Fibroblast of lung (primary cell): ENCODE data around the gene CTXND2. TPM values are rescaled to one million over a fixed set of nuclear protein-coding genes. Genes with fewer than 3 reads are reported as not detected.
"Not testable (repeated sequence)": the region's sequence is repeated elsewhere in the genome, so short reads cannot be mapped to it uniquely, and the experiment has no call there.

Experiments
- DNase-seq, 2 donors: peaks; one replicate each; pipeline versions ENCODE4 v3.0.0 to v3.0.0-alpha.2; 2010; ENCODE audit warnings: low read depth in 2 of 2
- H2AFZ ChIP-seq: 2 replicates; pipeline ENCODE4 v1.5.1; 2012; ENCODE audit warnings: low read length, control low read depth, inconsistent platforms
- H3K27ac ChIP-seq: 2 replicates; pipeline ENCODE4 v1.5.1; 2011; ENCODE audit warnings: low read length, control low read depth; ENCODE audit not compliant: insufficient read depth
- H3K27me3 ChIP-seq: 2 replicates; pipeline ENCODE4 v1.5.1; 2011; ENCODE audit warnings: mild to moderate bottlenecking, low read length; ENCODE audit not compliant: control insufficient read depth, insufficient read depth
- H3K36me3 ChIP-seq: 2 replicates; pipeline ENCODE4 v1.5.1; 2011; ENCODE audit warnings: low read length; ENCODE audit not compliant: control insufficient read depth, insufficient read depth
- H3K4me1 ChIP-seq: 2 replicates; pipeline ENCODE4 v1.5.1; 2011; ENCODE audit warnings: low read length; ENCODE audit not compliant: control insufficient read depth, insufficient read depth; ENCODE audit errors: extremely low read depth
- H3K4me2 ChIP-seq: 2 replicates; pipeline ENCODE4 v1.5.1; 2011; ENCODE audit warnings: low read length, control low read depth; ENCODE audit not compliant: insufficient read depth; ENCODE audit errors: extremely low read depth
- H3K4me3 ChIP-seq, 4 experiments: fragments of 200-600 bp in 1 of 4; sonication (generic) in 1 of 4; replicated peaks in 1 of 4; 2 replicates each; pipeline ENCODE4 v1.5.1; 2011 to 2016; ENCODE audit warnings: low read length in 4 of 4, low read depth in 3 of 4, mild to moderate bottlenecking in 3 of 4, control low read depth in 2 of 4, inconsistent platforms in 1 of 4, mixed read lengths in 1 of 4; ENCODE audit not compliant: insufficient read depth in 1 of 4; ENCODE audit errors: control extremely low read depth in 1 of 4
- H3K79me2 ChIP-seq: 2 replicates; pipeline ENCODE4 v1.5.1; 2012; ENCODE audit warnings: mild to moderate bottlenecking, low read length, inconsistent platforms; ENCODE audit not compliant: control insufficient read depth, insufficient read depth
- H3K9ac ChIP-seq: 2 replicates; pipeline ENCODE4 v1.5.1; 2011; ENCODE audit warnings: mild to moderate bottlenecking, low read length, control low read depth; ENCODE audit not compliant: insufficient read depth
- H3K9me3 ChIP-seq: 2 replicates; pipeline ENCODE4 v1.5.1; 2012; ENCODE audit warnings: low read depth, low read length; ENCODE audit not compliant: control insufficient read depth, insufficient read depth
- H4K20me1 ChIP-seq: 2 replicates; pipeline ENCODE4 v1.5.1; 2011; ENCODE audit warnings: low read length; ENCODE audit not compliant: control insufficient read depth, insufficient read depth; ENCODE audit errors: extremely low read depth
- EZH2 ChIP-seq: IDR thresholded peaks from 2 replicates; pipeline ENCODE4 v1.5.1; 2012; ENCODE audit warnings: low read length, control low read depth, mild to moderate bottlenecking; ENCODE audit errors: missing control alignments
- polyA plus RNA-seq, 2 donors: library from polyadenylated mRNA; depleted of rRNA in 1 of 2; stranded (reverse) in 1 of 2; unstranded in 1 of 2; fragments of >200 nt; gene quantifications; 2 replicates each; pipeline ENCODE4 v1.2.1, GENCODE V29; 2011 to 2012; ENCODE audit warnings: missing spikeins in 1 of 2
- total RNA-seq: library from RNA; depleted of rRNA; stranded (reverse); fragments of >200 nt; gene quantifications from 2 replicates; pipeline ENCODE4 v1.2.1, GENCODE V29; 2014
- TF ChIP-seq, protein P1 (sequence below), 2 donors: IDR thresholded peaks in 1 of 2; conservative IDR thresholded peaks in 1 of 2; 1 replicate in 1 of 2; 2 replicates in 1 of 2; pipeline ENCODE4 v1.5.1; 2011 to 2012; ENCODE audit warnings: low read length in 2 of 2, control low read depth in 1 of 2, inconsistent platforms in 1 of 2, low read depth in 1 of 2, mild to moderate bottlenecking in 1 of 2

CTXND2 gene
- total and polyA plus RNA-seq, 2 donors (not counting 1 experiment from before 2014, with no cell fraction given), result not detected

DNA sequence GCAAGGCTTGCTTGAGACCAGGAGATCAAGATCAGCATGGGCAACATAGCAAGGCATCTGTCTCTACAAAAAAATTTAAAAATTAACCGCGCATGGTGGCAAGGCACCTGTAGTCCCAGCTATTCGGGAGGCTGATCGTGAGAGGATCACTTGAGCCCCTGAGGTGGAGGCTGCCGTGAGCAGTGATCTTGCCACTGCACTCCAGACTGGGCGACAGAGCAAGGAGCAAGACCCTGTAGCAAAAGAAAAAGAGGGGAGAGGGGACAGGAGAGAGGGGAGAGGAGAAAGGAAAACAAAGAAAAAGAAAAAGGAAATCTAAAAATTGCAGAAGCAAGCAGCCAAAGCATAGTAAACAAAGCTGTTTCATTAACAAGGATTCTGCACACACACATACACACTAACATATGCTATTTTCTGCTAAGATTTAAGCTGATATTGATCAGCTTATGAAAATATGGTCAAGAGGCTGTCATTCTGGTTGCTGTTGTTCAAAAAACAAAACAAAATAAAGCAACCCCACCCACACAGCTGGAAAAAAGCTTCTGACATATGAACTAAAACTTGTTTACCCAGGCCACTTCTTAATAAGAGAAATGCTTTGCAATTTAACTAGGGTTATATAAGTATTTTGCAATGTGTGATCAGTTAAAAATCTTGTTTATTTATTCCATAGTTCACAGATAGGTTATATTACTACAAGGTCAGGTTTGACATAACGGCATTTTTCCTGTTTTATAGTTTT, 12.3 kb upstream of the CTXND2 start:
- TF ChIP-seq EZH2, result no peak
- TF ChIP-seq, protein P1, sequence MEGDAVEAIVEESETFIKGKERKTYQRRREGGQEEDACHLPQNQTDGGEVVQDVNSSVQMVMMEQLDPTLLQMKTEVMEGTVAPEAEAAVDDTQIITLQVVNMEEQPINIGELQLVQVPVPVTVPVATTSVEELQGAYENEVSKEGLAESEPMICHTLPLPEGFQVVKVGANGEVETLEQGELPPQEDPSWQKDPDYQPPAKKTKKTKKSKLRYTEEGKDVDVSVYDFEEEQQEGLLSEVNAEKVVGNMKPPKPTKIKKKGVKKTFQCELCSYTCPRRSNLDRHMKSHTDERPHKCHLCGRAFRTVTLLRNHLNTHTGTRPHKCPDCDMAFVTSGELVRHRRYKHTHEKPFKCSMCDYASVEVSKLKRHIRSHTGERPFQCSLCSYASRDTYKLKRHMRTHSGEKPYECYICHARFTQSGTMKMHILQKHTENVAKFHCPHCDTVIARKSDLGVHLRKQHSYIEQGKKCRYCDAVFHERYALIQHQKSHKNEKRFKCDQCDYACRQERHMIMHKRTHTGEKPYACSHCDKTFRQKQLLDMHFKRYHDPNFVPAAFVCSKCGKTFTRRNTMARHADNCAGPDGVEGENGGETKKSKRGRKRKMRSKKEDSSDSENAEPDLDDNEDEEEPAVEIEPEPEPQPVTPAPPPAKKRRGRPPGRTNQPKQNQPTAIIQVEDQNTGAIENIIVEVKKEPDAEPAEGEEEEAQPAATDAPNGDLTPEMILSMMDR (conservative IDR thresholded peaks at IDR 0.05 in 1 of 2, IDR thresholded peaks at IDR 0.05 in 1 of 2; ENCODE audit: low read depth in 1 of 2, low read length in 2 of 2), result no peak
- no peaks in the 10 kb centered on the region for H3K9me3 ChIP-seq
- no peak overlapping the region for H2AFZ ChIP-seq
- peak in 1 of 2 donors; percentile 50 for DNase-seq
- H3K9ac ChIP-seq, result no peak overlapping the region
- H3K4me2 ChIP-seq, result peak overlapping the region; percentile 65
- H3K27me3 ChIP-seq, result no peaks in the 10 kb centered on the region
- H3K79me2 ChIP-seq, result peaks cover 57% of the 10 kb centered on the region
- H3K4me1 ChIP-seq, result no peaks in the 10 kb centered on the region
- peak overlapping the region; percentile 84 for H3K27ac ChIP-seq
- no peaks in the 10 kb centered on the region for H4K20me1 ChIP-seq
- H3K4me3 ChIP-seq, result peak overlapping the region; percentile 73 to 88 (median 79)
- H3K36me3 ChIP-seq, result no peaks in the 10 kb centered on the region

DNA sequence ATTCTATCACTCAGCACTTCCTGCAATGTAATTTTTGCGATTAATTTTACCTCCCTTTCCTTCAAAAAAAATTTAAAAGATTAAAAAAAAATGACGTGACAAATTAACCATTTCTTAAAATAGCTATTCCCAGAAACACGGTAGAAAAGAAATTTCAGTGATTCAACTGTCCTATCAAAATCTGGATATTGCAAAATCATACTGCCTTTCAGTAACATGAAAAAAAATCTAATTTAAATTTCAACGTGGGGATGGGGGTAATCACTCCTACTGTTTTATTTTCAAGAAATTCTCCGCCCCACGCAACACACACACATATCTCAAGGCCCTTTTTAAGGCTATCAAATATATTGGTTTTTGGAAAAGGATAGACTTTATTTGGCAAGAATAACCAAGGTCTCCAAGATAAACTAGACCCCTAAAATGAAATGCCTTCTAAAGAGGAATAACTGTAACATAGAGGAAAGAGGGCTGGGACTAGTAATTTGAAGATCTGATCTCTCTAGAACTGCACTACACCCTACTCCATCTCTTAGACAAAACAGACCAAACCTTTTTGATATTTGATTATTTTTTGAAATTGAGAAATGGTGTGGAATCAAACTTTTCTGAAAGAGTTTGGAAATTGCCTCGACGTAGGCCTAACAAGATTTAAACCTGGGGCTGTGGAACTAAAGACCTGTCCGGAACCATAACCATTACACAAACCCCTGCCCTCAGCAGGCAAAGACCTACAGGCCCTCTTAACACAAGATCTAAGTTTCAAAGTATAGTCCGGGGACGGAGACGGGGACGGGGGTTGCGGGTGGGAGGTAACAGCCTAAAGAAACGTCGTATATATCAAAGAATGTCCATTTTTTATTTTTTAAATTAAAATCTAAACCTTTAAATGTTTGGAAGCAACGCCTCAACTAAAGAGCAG, 11.5 kb upstream of the CTXND2 start:
- H4K20me1 ChIP-seq, result no peaks in the 10 kb centered on the region
- no peak overlapping the region for H2AFZ ChIP-seq
- H3K27me3 ChIP-seq, result no peaks in the 10 kb centered on the region
- no peaks in the 10 kb centered on the region for H3K9me3 ChIP-seq
- H3K36me3 ChIP-seq, result no peaks in the 10 kb centered on the region
- peak overlapping the region; percentile 83 for H3K9ac ChIP-seq
- TF ChIP-seq, protein P1 (conservative IDR thresholded peaks at IDR 0.05 in 1 of 2, IDR thresholded peaks at IDR 0.05 in 1 of 2; ENCODE audit: low read depth in 1 of 2, low read length in 2 of 2), result no peak
- no peak for TF ChIP-seq EZH2
- peak overlapping the region; percentile 84 for H3K27ac ChIP-seq
- H3K4me2 ChIP-seq, result peak overlapping the region; percentile 65
- peak overlapping the region; percentile 73 to 88 (median 79) for H3K4me3 ChIP-seq
- DNase-seq, result peak in 1 of 2 donors; percentile 26
- H3K79me2 ChIP-seq, result peaks cover 49% of the 10 kb centered on the region
- peaks cover 4% of the 10 kb centered on the region for H3K4me1 ChIP-seq

DNA sequence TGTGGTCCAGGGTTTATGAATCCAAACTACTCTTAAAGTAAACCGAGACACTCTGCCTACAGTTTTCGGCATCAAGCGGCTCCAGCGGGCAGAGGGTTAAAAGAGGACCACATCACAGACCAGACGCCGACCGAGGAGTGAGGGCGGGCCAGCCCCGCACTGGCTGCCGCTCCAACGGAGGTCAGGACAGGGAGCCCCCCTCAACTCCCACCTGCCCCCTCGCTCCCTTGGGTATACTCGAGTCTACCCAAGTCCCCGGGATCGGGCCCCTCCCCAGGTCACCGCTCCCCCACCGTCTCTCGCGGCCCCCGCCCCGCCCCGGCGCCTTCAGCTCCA, 10.8 kb upstream of the CTXND2 start:
- Histone ChIP-seq H3K4me2 (peak overlapping the region; percentile 65), H3K4me1 (peaks cover 9% of the 10 kb centered on the region), H2AFZ (no peak overlapping the region), H3K27me3 (no peaks in the 10 kb centered on the region), H3K36me3 (no peaks in the 10 kb centered on the region), H3K79me2 (peaks cover 43% of the 10 kb centered on the region), H3K27ac (peak overlapping the region; percentile 84), H4K20me1 (no peaks in the 10 kb centered on the region), H3K4me3 (peak overlapping the region; percentile 73 to 88 (median 79)), H3K9ac (peak overlapping the region; percentile 83), H3K9me3 (no peaks in the 10 kb centered on the region)
- TF ChIP-seq, protein P1 (conservative IDR thresholded peaks at IDR 0.05 in 1 of 2, IDR thresholded peaks at IDR 0.05 in 1 of 2; ENCODE audit: low read depth in 1 of 2, low read length in 2 of 2), result no peak
- TF ChIP-seq EZH2, result no peak
- DNase-seq, result peak in 1 of 2 donors; percentile 59

DNA sequence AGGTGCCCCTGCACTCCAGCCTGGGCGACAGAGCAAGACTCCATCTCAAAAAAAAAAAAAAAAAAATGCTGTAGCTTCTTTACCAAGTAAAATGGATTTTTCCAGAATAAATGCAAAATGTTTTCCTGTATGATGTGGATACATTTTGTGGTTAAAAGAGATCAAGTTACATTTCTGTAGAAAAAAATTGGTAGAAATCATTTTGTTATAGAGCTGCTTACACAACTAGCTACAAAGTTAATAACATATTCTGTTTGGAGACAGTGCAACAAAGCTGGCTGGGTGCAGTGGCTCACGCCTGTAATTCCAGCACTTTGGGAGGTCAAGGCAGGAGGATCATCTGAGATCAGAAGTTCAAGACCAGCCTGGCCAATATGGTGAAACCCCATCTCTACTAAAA, 8.0 kb upstream of the CTXND2 start:
- H4K20me1 ChIP-seq, H3K27me3 ChIP-seq, H3K4me2 ChIP-seq, H3K36me3 ChIP-seq, H3K4me3 ChIP-seq, H3K9ac ChIP-seq, H2AFZ ChIP-seq, H3K27ac ChIP-seq, H3K9me3 ChIP-seq: not testable (repeated sequence)
- DNase-seq, result peak in 1 of 2 donors; percentile 71
- Histone ChIP-seq H3K79me2 (peaks cover 22% of the 10 kb centered on the region), H3K4me1 (peaks cover 14% of the 10 kb centered on the region)
